ENCODE data around the gene MFNG.

Gene MFNG, protein sequence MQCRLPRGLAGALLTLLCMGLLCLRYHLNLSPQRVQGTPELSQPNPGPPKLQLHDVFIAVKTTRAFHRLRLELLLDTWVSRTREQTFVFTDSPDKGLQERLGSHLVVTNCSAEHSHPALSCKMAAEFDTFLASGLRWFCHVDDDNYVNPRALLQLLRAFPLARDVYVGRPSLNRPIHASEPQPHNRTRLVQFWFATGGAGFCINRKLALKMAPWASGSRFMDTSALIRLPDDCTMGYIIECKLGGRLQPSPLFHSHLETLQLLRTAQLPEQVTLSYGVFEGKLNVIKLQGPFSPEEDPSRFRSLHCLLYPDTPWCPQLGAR

DNA sequence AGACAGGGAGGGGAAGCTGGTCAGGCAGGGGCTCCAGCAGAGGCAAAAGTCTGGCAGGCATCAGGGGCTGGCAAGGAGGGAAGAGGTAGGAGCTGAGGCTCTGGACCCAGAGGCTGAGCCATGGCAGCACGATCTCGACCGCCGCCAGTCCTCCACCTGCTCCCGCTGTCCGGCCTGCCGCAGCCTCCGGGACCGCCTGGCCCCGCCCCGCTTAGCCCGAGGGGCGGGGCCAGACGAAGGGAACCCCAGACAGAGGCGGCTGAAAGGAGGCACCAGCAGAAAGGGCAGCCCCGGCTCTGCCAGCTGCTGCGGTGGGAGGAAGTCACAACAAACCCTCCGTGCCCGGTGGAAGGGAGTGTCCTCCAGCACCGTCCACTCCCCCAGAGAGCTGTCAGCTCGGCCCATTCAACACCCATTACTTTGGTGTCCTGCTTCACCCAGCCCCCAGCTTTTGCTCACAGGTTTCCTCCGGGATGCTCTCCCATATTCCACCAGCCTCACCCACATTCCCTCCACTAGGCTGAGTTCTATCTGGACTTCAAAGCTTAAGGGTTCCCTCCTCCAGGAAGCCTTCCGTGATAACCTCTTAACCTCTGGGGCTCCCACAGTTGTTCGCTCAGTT, at the start of gene MFNG:
Gene MFNG, minus strand, starts transcription at position 161 of the 622 bp plus-strand sequence. CDS start 207 bp downstream, outside the sequence.
- Histone ChIP-seq H3K9me2 (replicated peaks; ENCODE audit: low read depth, low read length) (no peaks in the 10 kb centered on the region), H3K4me1 (ENCODE audit: insufficient read depth, low read length, poor library complexity, severe bottlenecking) (peaks cover 28% of the 10 kb centered on the region)

DNA sequence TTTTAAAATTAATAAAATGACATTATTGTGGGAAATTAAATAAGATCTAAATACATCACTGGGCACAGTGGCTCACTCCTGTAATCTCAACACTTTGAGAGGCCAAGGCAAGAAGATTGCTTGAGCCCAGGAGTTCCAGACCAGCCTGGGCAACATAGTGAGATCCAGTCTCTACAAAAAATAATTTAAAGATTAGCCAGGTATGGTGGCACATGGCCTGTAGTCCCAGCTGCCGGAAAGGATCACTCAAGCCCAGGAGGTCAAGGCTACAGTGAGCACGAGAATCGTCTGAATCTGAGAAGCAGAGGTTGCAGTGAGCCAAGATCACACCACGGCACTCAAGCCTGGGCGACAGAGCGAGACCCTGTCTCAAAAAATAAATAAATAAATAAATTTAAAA, 49.0 kb upstream of the MFNG start:
- no peak overlapping the region for H3K4me3 ChIP-seq (ENCODE audit: low read length, poor library complexity, severe bottlenecking)
- no peaks in the 10 kb centered on the region for H3K79me2 ChIP-seq (ENCODE audit: insufficient read depth, low read length)
- H3K9me3 ChIP-seq (ENCODE audit: insufficient read depth, low read depth, low read length), result no peaks in the 10 kb centered on the region
- no peak for TF ChIP-seq EZH2phosphoT487 (IDR thresholded peaks at IDR 0.05; ENCODE audit: borderline replicate concordance)
- TF ChIP-seq, protein P1, sequence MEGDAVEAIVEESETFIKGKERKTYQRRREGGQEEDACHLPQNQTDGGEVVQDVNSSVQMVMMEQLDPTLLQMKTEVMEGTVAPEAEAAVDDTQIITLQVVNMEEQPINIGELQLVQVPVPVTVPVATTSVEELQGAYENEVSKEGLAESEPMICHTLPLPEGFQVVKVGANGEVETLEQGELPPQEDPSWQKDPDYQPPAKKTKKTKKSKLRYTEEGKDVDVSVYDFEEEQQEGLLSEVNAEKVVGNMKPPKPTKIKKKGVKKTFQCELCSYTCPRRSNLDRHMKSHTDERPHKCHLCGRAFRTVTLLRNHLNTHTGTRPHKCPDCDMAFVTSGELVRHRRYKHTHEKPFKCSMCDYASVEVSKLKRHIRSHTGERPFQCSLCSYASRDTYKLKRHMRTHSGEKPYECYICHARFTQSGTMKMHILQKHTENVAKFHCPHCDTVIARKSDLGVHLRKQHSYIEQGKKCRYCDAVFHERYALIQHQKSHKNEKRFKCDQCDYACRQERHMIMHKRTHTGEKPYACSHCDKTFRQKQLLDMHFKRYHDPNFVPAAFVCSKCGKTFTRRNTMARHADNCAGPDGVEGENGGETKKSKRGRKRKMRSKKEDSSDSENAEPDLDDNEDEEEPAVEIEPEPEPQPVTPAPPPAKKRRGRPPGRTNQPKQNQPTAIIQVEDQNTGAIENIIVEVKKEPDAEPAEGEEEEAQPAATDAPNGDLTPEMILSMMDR (conservative IDR thresholded peaks at IDR 0.05; ENCODE audit: low read length), result no peak
- H3K27me3 ChIP-seq (ENCODE audit: insufficient read depth, low read length, poor library complexity, severe bottlenecking), result no peaks in the 10 kb centered on the region
- H3K4me1 ChIP-seq (ENCODE audit: insufficient read depth, low read length, poor library complexity, severe bottlenecking), result peaks cover 7% of the 10 kb centered on the region
- no peaks in the 10 kb centered on the region for H4K20me1 ChIP-seq (ENCODE audit: insufficient read depth, low read length, poor library complexity, severe bottlenecking)
- H3K9ac ChIP-seq (ENCODE audit: low read depth, low read length, poor library complexity, severe bottlenecking), result no peak overlapping the region
- no peaks in the 10 kb centered on the region for H3F3A ChIP-seq (ENCODE audit: low read depth)
- no peaks in the 10 kb centered on the region for H3K36me3 ChIP-seq (ENCODE audit: insufficient read depth, low read length)
- H3K4me2 ChIP-seq (ENCODE audit: low read depth, low read length, poor library complexity, severe bottlenecking), result no peak overlapping the region
- no peaks in the 10 kb centered on the region for H3K9me2 ChIP-seq (replicated peaks; ENCODE audit: low read depth, low read length)
- H2AFZ ChIP-seq (ENCODE audit: low read length), result no peak overlapping the region

More for the DNA sequence above, at the start of gene MFNG:
- no peaks in the 10 kb centered on the region for H3K27me3 ChIP-seq (ENCODE audit: insufficient read depth, low read length, poor library complexity, severe bottlenecking)
- H4K20me1 ChIP-seq (ENCODE audit: insufficient read depth, low read length, poor library complexity, severe bottlenecking), result peaks cover 3% of the 10 kb centered on the region
- no peaks in the 10 kb centered on the region for H3F3A ChIP-seq (ENCODE audit: low read depth)
- peaks cover 50% of the 10 kb centered on the region for H3K79me2 ChIP-seq (ENCODE audit: insufficient read depth, low read length)
- peak within 1 kb of the TSS; percentile 90 for H3K4me2 ChIP-seq (ENCODE audit: low read depth, low read length, poor library complexity, severe bottlenecking)
- 0 out of 2 replicates have a peak within 1 kb of the TSS, but pooled peaks have one; percentile 25 for H2AFZ ChIP-seq (ENCODE audit: low read length)
- TF ChIP-seq EZH2phosphoT487 (IDR thresholded peaks at IDR 0.05; ENCODE audit: borderline replicate concordance), result no peak
- TF ChIP-seq, protein P1 (conservative IDR thresholded peaks at IDR 0.05; ENCODE audit: low read length), result no peak
- H3K9ac ChIP-seq (ENCODE audit: low read depth, low read length, poor library complexity, severe bottlenecking), result peak within 1 kb of the TSS; percentile 97
- H3K9me3 ChIP-seq (ENCODE audit: insufficient read depth, low read depth, low read length), result no peaks in the 10 kb centered on the region
- no peaks in the 10 kb centered on the region for H3K36me3 ChIP-seq (ENCODE audit: insufficient read depth, low read length)
- peak within 1 kb of the TSS; percentile 81 for H3K4me3 ChIP-seq (ENCODE audit: low read length, poor library complexity, severe bottlenecking)

DNA sequence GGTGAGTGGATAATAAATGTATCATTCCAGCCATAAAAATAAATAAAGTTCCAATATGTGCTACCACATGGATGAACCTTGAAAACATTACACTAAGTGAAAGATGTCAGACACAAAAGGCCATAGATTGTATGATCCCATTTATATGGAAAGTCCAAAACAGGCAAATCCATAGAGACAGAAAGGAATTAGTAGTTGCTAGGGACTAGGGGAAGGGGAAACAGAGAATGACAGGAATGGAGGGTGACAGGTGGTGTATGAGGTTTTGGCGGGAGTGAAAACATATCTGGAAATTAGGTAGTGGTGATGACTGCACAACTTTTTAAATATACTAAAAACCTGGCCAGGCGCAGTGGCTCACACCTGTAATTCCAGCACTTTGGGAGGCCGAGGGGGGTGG, 48.3 kb upstream of the MFNG start:
- Histone ChIP-seq H3K4me3 (ENCODE audit: low read length, poor library complexity, severe bottlenecking) (no peak overlapping the region), H2AFZ (ENCODE audit: low read length) (no peak overlapping the region), H3K36me3 (ENCODE audit: insufficient read depth, low read length) (no peaks in the 10 kb centered on the region), H3K4me1 (ENCODE audit: insufficient read depth, low read length, poor library complexity, severe bottlenecking) (peaks cover 10% of the 10 kb centered on the region), H3F3A (ENCODE audit: low read depth) (no peaks in the 10 kb centered on the region), H3K9ac (ENCODE audit: low read depth, low read length, poor library complexity, severe bottlenecking) (no peak overlapping the region), H3K4me2 (ENCODE audit: low read depth, low read length, poor library complexity, severe bottlenecking) (no peak overlapping the region), H4K20me1 (ENCODE audit: insufficient read depth, low read length, poor library complexity, severe bottlenecking) (no peaks in the 10 kb centered on the region), H3K79me2 (ENCODE audit: insufficient read depth, low read length) (no peaks in the 10 kb centered on the region), H3K9me2 (replicated peaks; ENCODE audit: low read depth, low read length) (no peaks in the 10 kb centered on the region), H3K9me3 (ENCODE audit: insufficient read depth, low read depth, low read length) (no peaks in the 10 kb centered on the region), H3K27me3 (ENCODE audit: insufficient read depth, low read length, poor library complexity, severe bottlenecking) (no peaks in the 10 kb centered on the region)
- no peak for TF ChIP-seq EZH2phosphoT487 (IDR thresholded peaks at IDR 0.05; ENCODE audit: borderline replicate concordance)
- TF ChIP-seq, protein P1 (conservative IDR thresholded peaks at IDR 0.05; ENCODE audit: low read length), result no peak

Measured in Loucy (cell line).